CD4-positive, alpha-beta T cell (primary cell): ENCODE data around the gene PHOSPHO1. TPM values are rescaled to one million over a fixed set of nuclear protein-coding genes. Genes with fewer than 3 reads are reported as not detected.

Experiments used
- ATAC-seq: fragments of 200-7000 bp; cut with Tn5 transposase; one replicate; pipeline ENCODE4 v1.10.0; 2022; ENCODE audit warnings: mild to moderate bottlenecking; ENCODE audit not compliant: poor library complexity
- CTCF ChIA-PET: fragments of 350-600 bp; sonication (Branson Sonifier 250); formaldehyde crosslinking; loops from one replicate; lab custom pipeline; 2021; ENCODE audit warnings: antibody characterized with exemption, inconsistent platforms; lab: Charles Lee
- POLR2A ChIA-PET: fragments of 350-600 bp; sonication (Branson Sonifier 250); formaldehyde crosslinking; loops from one replicate; lab custom pipeline; 2021; ENCODE audit warnings: antibody characterized with exemption, inconsistent platforms; lab: Charles Lee
- DNase-seq, 14 experiments: peaks; one replicate each; pipeline ENCODE4 v3.0.0-alpha.2; 2013 to 2020; ENCODE audit warnings: mixed read lengths in 2 of 14
- H3K27ac ChIP-seq, 2 donors: one replicate each; pipeline versions ENCODE4 v1.5.1 to v1.7.0; 2013; ENCODE audit warnings: low read length in 2 of 2, low read depth in 1 of 2, mild to moderate bottlenecking in 1 of 2
- H3K27me3 ChIP-seq, 2 experiments: 1 replicate in 1 of 2; 2 replicates in 1 of 2; pipeline versions ENCODE4 v1.6.1 to v1.7.0; 2013; ENCODE audit warnings: low read length in 2 of 2, control low read depth in 1 of 2, mild to moderate bottlenecking in 1 of 2, moderate library complexity in 1 of 2; ENCODE audit not compliant: insufficient read depth in 2 of 2, control insufficient read depth in 1 of 2
- H3K36me3 ChIP-seq: one replicate; pipeline ENCODE4 v1.6.1; 2013; ENCODE audit warnings: low read length, control low read depth; ENCODE audit not compliant: insufficient read depth
- H3K4me1 ChIP-seq: one replicate; pipeline ENCODE4 v1.6.1; 2013; ENCODE audit warnings: low read length, control low read depth; ENCODE audit not compliant: insufficient read depth
- H3K4me3 ChIP-seq: one replicate; pipeline ENCODE4 v1.5.1; 2013; ENCODE audit warnings: mild to moderate bottlenecking, low read length, moderate library complexity
- H3K9me3 ChIP-seq, 2 experiments: 1 replicate in 1 of 2; 2 replicates in 1 of 2; pipeline versions ENCODE4 v1.6.1 to v1.7.0; 2013; ENCODE audit warnings: low read length in 2 of 2, mild to moderate bottlenecking in 2 of 2, control low read depth in 1 of 2, moderate library complexity in 1 of 2; ENCODE audit not compliant: control insufficient read depth in 1 of 2, insufficient read depth in 1 of 2
- H3K27ac Mint-ChIP-seq: one replicate; pipeline ENCODE4 v1.8.0; 2020; ENCODE audit warnings: mixed read lengths
- H3K27me3 Mint-ChIP-seq: one replicate; pipeline ENCODE4 v1.8.0; 2021; ENCODE audit warnings: mixed read lengths
- H3K36me3 Mint-ChIP-seq: one replicate; pipeline ENCODE4 v1.8.0; 2021; ENCODE audit warnings: low read depth, mixed read lengths
- H3K4me1 Mint-ChIP-seq: one replicate; pipeline ENCODE4 v1.8.0; 2021; ENCODE audit warnings: low read depth, mixed read lengths
- H3K4me3 Mint-ChIP-seq: one replicate; pipeline ENCODE4 v1.8.0; 2020; ENCODE audit warnings: mild to moderate bottlenecking, mixed read lengths
- H3K9me3 Mint-ChIP-seq: one replicate; pipeline ENCODE4 v1.8.0; 2020; ENCODE audit warnings: mixed read lengths
- intact Hi-C, 2 experiments: fragments of 100-400 bp; cut with DNase I in 1 of 2; cut with micrococcal nuclease in 1 of 2; formaldehyde crosslinking; loops; one replicate each; pipeline versions ENCODE4 v1.15.1 to v1.9.0; 2023 to 2025; cut with DNase I, micrococcal nuclease
- total RNA-seq, 174 experiments: library from RNA in 2 of 174; stranded (reverse) in 2 of 174; gene quantifications; one replicate each; pipeline ENCODE4 v1.2.3 and lab custom pipeline; 2021 to 2026
- TF ChIP-seq, protein P1 (sequence below): fragments of 200-600 bp; IDR thresholded peaks from one replicate; pipeline ENCODE4 v1.8.0; 2022; ENCODE audit warnings: antibody characterized with exemption, mild to moderate bottlenecking

Gene PHOSPHO1
- total RNA-seq, 2 experiments from 2014 or later: not detected

DNA sequence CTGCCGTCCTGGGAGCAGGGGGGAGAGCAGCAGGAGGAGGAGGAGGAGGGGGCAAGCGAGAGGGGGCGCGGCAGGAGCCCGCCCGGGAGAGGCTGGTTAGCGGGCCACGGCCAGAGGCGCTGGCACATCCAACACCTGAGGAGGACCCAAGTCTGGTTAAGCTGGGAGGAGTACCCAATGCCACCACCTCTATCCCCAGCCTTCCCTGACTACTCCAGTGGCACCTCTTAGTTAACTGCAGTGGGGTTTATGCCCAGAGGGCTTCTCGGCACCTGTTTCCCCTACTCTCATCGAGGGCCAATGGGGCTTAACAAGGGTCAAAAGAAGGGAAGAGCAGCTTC, 5.6 kb downstream of the PHOSPHO1 start:
- DNase-seq: no peak
- Mint-ChIP-seq H3K9me3 (no peaks in the 10 kb centered on the region), H3K27me3 (peaks cover 7% of the 10 kb centered on the region), H3K4me1 (peaks cover 28% of the 10 kb centered on the region), H3K27ac (no peak overlapping the region), H3K36me3 (peaks cover 17% of the 10 kb centered on the region), H3K4me3 (peak overlapping the region; percentile 68)
- Histone ChIP-seq H3K4me3 (peak overlapping the region; percentile 49), H3K27ac (no peak overlapping the region), H3K4me1 (peaks cover 44% of the 10 kb centered on the region), H3K36me3 (peaks cover 14% of the 10 kb centered on the region), H3K9me3 (no peaks in the 10 kb centered on the region), H3K27me3 (peaks cover 9 to 10% of the 10 kb centered on the region in 2 experiments)
- TF ChIP-seq, protein P1, sequence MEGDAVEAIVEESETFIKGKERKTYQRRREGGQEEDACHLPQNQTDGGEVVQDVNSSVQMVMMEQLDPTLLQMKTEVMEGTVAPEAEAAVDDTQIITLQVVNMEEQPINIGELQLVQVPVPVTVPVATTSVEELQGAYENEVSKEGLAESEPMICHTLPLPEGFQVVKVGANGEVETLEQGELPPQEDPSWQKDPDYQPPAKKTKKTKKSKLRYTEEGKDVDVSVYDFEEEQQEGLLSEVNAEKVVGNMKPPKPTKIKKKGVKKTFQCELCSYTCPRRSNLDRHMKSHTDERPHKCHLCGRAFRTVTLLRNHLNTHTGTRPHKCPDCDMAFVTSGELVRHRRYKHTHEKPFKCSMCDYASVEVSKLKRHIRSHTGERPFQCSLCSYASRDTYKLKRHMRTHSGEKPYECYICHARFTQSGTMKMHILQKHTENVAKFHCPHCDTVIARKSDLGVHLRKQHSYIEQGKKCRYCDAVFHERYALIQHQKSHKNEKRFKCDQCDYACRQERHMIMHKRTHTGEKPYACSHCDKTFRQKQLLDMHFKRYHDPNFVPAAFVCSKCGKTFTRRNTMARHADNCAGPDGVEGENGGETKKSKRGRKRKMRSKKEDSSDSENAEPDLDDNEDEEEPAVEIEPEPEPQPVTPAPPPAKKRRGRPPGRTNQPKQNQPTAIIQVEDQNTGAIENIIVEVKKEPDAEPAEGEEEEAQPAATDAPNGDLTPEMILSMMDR: no peak
- ATAC-seq: no peak
- CTCF ChIA-PET: interaction anchor here (5.2 kb wide), 1 partner anchor 44 kb away, joined by 48 read pairs; no protein-coding TSS in a partner anchor
- POLR2A ChIA-PET: interaction anchor here (0.7 to 6.6 kb wide), 4 partner anchors 15 to 34 kb away, joined by 3 to 64 read pairs (median 5); no protein-coding TSS in a partner anchor
- intact Hi-C loops: loop anchor here (1.0 to 2.0 kb wide), 2 partner anchors 14 to 33 kb away; partner anchors contain the start of genes ABI3 (in 1 of the 2) and GNGT2 (in 1 of the 2)

DNA sequence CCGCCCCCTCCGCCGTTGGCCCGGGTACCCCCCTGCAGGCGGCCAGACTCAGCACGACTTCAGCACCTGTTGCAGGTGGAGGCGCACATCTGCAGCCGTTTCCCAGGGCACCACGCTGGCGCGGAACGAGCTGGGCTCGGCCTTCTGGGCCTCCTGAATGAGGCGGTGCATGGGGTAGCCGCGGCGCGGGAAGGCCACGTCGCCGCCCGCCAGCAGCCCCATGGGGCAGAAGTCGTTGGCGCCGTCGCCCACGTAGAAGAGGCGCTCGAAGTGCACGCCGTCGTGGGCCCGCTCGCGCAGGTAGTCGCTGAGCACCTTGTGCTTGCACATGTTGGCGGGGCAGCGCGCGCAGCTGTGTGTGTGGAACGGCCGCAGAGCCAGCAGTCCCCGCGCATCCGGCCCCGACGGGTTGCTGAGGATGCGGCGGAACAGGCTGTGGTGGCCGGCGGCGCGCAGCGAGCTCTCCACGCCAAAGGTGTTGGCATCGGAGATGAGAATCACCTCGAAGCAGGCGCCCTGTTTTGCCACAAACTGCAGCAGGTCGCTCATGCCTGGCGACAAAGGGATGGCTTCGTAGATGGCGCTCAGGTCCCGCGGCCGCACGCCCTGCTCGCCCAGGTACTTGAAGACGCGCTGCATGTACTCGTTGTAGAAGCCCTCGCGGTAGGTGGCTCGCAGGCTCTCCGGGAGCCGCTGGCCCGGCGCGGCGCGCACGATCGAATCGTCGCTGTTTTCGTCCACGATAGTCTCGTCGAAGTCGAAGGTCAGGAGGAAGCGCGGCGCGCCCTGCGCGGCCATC, 6.2 kb downstream of the PHOSPHO1 start:
- Mint-ChIP-seq H3K27me3 (peaks cover 7% of the 10 kb centered on the region), H3K4me1 (peaks cover 33% of the 10 kb centered on the region), H3K4me3 (peak overlapping the region; percentile 74), H3K36me3 (peaks cover 17% of the 10 kb centered on the region), H3K27ac (no peak overlapping the region), H3K9me3 (no peaks in the 10 kb centered on the region)
- peak; percentile 52 for ATAC-seq
- DNase-seq: peak in 13 of 14 experiments; percentile 23 to 78 (median 45)
- intact Hi-C loops: loop anchor here in 1 of 2 experiments (2.0 kb wide), 1 partner anchor 14 kb away; the partner anchor contains the start of genes ABI3 and GNGT2
- Histone ChIP-seq H3K27ac (no peak overlapping the region), H3K4me1 (peaks cover 45% of the 10 kb centered on the region), H3K27me3 (peaks cover 4 to 5% of the 10 kb centered on the region in 2 experiments), H3K36me3 (peaks cover 16% of the 10 kb centered on the region), H3K9me3 (no peaks in the 10 kb centered on the region), H3K4me3 (peak overlapping the region; percentile 49)
- POLR2A ChIA-PET: interaction anchor here (0.7 to 6.6 kb wide), 5 partner anchors 10 to 35 kb away, joined by 3 to 64 read pairs (median 5); no protein-coding TSS in a partner anchor
- TF ChIP-seq, protein P1: no peak
- CTCF ChIA-PET: interaction anchor here (0.7 to 5.2 kb wide), 4 partner anchors 16 to 44 kb away, joined by 3 to 48 read pairs (median 5); no protein-coding TSS in a partner anchor

DNA sequence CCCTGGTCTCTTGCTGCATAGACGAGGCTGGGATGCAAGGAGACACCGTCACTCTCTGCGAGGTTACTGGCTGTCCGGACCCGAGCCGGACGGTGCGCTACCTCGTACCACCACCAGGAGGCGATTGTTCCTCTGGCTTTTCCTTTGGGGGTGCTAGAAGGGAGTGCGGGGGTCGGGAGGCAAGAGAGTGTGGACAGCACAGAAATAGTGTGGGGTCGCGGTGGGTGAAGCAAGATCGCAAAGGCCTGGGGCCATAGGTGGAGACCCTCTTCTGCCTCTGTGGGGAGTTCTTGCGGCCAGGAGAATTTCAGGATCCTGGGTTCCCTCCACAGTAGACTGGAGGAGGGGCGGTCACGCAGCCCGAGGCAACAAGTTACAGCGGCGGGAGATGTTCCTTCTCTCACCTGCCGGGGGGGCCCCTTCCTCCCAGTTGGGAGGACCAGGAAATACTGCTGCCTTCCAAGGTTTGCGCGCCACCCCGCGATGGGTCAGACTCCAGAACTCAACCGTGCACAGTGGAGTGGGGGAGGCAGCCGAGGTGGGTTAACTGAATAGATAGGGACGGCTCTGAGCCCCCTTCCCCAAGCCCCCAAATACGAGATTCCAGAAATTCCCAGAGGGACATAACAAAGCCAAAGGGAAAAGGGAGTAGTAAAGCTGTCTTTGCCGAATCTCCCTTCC, 6.9 kb downstream of the PHOSPHO1 start:
- intact Hi-C loops: loop anchor here in 1 of 2 experiments (2.0 kb wide), 1 partner anchor 13 kb away; the partner anchor contains the start of genes ABI3 and GNGT2
- POLR2A ChIA-PET: interaction anchor here (1.1 to 6.6 kb wide), 4 partner anchors 10 to 31 kb away, joined by 5 to 64 read pairs (median 5); no protein-coding TSS in a partner anchor
- ATAC-seq: peak; percentile 23

More for the DNA sequence above, 6.9 kb downstream of the PHOSPHO1 start:
- H3K27me3 Mint-ChIP-seq: peaks cover 7% of the 10 kb centered on the region
- TF ChIP-seq, protein P1: peak; percentile 85
- H3K4me3 Mint-ChIP-seq: peak overlapping the region; percentile 74
- peak; percentile 46 to 78 (median 59) for DNase-seq
- Histone ChIP-seq H3K4me3 (peak overlapping the region; percentile 49), H3K4me1 (peaks cover 52% of the 10 kb centered on the region), H3K27me3 (peaks cover 0 to 4% of the 10 kb centered on the region in 2 experiments), H3K36me3 (peaks cover 16% of the 10 kb centered on the region), H3K27ac (no peak overlapping the region), H3K9me3 (no peaks in the 10 kb centered on the region)
- H3K9me3 Mint-ChIP-seq: no peaks in the 10 kb centered on the region
- CTCF ChIA-PET: interaction anchor here (0.7 to 5.2 kb wide), 4 partner anchors 15 to 43 kb away, joined by 3 to 48 read pairs (median 5); no protein-coding TSS in a partner anchor
- peaks cover 22% of the 10 kb centered on the region for H3K36me3 Mint-ChIP-seq
- H3K27ac Mint-ChIP-seq: peak overlapping the region; percentile 43
- H3K4me1 Mint-ChIP-seq: peaks cover 40% of the 10 kb centered on the region
